Adipose tissue (tissue), 3 donors: Measurements from ENCODE around the gene PRKCG. TPM values are rescaled to one million over a fixed set of nuclear protein-coding genes. Genes with fewer than 3 reads are reported as not detected.
"Not testable (repeated sequence)": the region's sequence is repeated elsewhere in the genome, so short reads cannot be mapped to it uniquely, and the experiment has no call there.

ENCODE experiments used
- H3K27ac ChIP-seq: one replicate; pipeline ENCODE4 v1.5.1; 2013; ENCODE audit warnings: low read depth, low read length
- WGBS, 3 donors: extraction: QIAGEN DNeasy Blood & Tissue Kit; methylation state at CpG; one replicate each; pipeline ENCODE4 v1.1.7; 2013; 5-methylcytosine and 5-hydroxymethylcytosine counted together
- polyA plus RNA-seq, 3 donors: library from polyadenylated mRNA; stranded (reverse); fragments of 200-250 nt; gene quantifications; one replicate each; pipeline ENCODE4 v1.2.3, GENCODE V29; 2013
- donor health status: healthy with polysubstance abuse.
- donor health status: Bipolar disorder and iron deficiency.
- donor health status: healthy.

PRKCG gene
- polyA plus RNA-seq, 3 donors: 0.05 to 0.06 TPM; not detected in 1

DNA sequence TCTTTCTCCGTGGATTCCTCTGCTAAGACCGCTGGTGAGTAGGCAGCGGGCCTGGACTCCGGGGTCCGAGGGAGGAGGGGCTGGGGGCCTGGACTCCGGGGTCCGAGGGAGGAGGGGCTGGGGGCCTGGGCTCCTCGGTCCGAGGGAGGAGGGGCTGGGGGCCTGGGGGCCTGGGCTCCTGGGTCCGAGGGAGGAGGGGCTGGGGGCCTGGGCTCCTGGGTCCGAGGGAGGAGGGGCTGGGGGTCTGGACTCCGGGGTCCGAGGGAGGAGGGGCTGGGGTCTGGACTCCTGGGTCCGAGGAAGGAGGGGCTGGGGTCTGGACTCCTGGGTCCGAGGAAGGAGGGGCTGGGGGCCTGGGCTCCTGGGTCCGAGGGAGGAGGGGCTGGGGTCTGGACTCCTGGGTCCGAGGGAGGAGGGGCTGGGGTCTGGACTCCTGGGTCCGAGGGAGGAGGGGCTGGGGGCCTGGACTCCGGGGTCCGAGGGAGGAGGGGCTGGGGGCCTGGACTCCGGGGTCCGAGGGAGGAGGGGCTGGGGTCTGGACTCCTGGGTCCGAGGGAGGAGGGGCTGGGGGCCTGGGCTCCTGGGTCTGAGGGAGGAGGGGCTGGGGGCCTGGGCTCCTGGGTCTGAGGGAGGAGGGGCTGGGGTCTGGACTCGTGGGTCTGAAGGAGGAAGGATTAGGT, 12.1 kb upstream of the PRKCG start:
- not testable (repeated sequence) for H3K27ac ChIP-seq
- 3 to 4% (median 4%) methylated on average over 7 to 24 of the region's 24 CpGs for WGBS, 3 donors

DNA sequence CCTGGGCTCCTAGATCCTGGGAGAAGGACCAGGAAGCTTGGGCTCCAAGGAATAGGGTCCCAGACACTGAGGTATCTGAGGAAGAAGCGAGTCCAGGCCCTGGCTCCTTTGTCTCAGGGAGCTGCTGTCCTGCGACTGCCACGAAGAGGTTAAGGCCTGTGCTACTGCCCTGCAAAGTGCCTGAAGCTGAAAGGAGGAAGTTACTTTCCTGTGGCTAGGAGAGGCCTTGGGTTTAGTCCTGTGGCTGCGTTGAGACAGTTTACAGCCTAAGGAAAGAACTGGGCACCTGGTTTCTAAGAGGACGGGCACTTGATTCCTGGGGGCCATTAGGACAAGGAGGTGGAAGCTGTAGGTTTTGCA, 11.5 kb upstream of the PRKCG start:
- no peak overlapping the region for H3K27ac ChIP-seq
- 11 to 27% (median 24%) methylated on average over 5 of the region's 5 CpGs for WGBS, 3 donors

DNA sequence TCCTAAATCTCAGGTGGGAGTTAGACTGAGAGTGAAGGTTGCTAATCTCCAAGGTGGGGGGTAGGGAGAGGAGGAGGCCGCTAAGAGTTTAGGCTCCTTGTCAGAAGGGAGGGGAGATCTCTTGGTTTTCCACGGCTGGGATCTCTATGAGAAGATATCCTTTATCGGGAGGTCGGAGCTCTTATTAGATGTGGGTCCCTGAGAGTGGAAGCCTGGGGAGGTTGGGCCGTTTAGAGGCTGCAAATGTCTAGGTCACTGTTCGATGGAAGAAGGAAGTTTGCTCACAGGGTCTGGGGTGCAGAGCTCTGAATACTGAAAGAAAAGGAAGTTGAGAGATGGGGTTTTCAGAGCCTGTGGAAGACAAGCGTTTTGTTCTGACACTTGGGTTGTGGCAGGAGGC, 10.5 kb upstream of the PRKCG start:
- no peak overlapping the region for H3K27ac ChIP-seq
- WGBS, 3 donors: 32 to 62% (median 32%) methylated on average over 7 of the region's 7 CpGs

DNA sequence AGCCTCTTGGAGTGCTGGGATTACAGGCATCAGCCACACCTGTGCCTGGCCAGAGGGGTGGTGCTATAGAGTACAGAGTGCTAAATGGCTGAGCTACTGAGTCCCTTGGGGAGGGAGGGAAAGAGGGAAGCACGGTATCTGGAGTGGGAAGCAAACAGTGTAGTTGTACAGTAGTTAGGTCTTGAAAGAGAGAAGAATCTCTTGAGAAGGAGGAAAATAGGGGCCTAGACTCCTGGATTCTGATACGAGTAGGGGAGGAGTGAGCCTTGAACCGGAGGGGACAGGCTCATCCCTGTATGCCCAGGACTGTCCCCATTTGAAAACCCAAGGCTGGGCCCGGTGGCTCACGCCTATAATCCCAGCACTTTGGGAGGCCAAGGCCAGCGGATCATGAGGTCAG, 9.2 kb upstream of the PRKCG start:
- 72 to 74% (median 74%) methylated on average over 6 of the region's 6 CpGs for WGBS, 3 donors
- no peak overlapping the region for H3K27ac ChIP-seq

DNA sequence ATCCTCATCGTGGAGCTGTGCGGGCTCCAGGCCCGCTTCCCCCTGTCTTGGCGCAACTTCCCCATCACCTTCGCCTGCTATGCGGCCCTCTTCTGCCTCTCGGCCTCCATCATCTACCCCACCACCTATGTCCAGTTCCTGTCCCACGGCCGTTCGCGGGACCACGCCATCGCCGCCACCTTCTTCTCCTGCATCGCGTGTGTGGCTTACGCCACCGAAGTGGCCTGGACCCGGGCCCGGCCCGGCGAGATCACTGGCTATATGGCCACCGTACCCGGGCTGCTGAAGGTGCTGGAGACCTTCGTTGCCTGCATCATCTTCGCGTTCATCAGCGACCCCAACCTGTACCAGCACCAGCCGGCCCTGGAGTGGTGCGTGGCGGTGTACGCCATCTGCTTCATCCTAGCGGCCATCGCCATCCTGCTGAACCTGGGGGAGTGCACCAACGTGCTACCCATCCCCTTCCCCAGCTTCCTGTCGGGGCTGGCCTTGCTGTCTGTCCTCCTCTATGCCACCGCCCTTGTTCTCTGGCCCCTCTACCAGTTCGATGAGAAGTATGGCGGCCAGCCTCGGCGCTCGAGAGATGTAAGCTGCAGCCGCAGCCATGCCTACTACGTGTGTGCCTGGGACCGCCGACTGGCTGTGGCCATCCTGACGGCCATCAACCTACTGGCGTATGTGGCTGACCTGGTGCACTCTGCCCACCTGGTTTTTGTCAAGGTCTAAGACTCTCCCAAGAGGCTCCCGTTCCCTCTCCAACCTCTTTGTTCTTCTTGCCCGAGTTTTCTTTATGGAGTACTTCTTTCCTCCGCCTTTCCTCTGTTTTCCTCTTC, 8.0 kb upstream of the PRKCG start:
- H3K27ac ChIP-seq: no peak overlapping the region
- WGBS, 3 donors: 89 to 92% (median 89%) methylated on average over 47 to 51 of the region's 51 CpGs

DNA sequence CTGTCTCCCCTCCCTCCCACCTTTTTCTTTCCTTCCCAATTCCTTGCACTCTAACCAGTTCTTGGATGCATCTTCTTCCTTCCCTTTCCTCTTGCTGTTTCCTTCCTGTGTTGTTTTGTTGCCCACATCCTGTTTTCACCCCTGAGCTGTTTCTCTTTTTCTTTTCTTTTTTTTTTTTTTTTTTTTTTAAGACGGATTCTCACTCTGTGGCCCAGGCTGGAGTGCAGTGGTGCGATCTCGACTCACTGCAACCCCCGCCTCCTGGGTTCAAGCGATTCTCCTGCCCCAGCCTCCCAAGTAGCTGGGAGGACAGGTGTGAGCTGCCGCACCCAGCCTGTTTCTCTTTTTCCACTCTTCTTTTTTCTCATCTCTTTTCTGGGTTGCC, 7.4 kb upstream of the PRKCG start:
- H3K27ac ChIP-seq: no peak overlapping the region
- 66 to 76% (median 73%) methylated on average over 6 of the region's 6 CpGs for WGBS, 3 donors

DNA sequence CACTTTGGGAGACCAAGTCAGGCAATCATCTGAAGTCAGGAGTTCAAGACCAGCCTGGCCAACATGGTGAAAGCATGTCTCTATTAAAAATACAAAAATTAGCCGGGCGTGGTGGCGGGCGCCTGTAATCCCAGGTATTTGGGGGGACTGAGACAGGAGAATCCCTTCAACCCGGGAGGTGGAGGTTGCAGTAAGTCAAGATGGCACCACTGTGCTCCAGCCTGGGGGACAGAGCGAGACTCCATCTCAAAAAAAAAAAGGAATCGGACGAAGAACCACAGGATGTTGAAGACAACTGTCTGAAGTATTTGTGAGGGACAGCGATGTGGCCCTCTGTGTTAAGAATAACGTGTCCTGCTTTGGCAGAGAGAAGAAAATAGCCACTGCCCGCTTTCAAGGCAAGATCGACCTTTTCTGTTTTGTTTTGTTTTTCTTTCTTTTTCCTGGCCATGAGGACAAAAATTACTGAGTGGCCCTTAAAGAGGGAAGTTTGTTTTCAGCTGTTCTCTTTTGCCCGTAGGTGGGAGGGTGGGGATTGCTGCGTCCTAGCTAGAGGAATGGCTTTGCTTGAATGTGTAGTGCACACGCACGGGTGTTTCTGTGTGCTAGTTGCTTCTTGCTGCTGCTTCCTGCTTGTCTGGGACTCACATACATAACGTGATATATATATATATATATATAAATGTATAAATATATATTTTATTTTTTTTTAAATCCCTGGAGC, 6.2 kb upstream of the PRKCG start:
- no peak overlapping the region for H3K27ac ChIP-seq
- 81 to 89% (median 84%) methylated on average over 17 of the region's 17 CpGs for WGBS, 3 donors

DNA sequence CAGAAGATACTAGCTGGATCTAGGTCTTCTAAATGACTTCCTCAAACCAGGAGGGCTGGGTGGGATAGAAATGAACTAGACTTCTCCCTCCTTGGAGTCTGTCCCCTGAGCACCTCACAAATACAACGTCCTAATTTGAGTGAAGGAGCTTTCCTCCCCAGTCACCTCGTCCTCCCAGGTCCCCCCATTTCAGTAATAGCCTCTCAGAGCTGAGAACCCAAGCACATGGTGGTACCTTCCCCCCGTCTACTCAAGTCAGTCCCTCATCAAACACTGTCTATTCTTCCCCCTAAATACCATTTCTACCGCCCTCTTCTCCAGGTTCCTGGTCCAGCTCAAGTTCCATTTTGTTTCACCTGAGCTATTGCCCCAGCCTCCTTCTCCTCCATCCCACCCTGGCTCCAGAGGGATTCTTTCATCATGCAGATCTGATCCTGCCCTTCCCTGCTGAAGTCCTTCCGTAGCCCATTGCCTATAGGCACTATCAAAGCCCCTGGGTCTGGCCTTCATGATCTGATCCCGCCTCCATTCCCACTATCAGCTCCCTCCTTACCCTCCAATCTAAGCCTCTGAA, 5.3 kb upstream of the PRKCG start:
- 74 to 87% (median 86%) methylated on average over 5 to 6 of the region's 6 CpGs for WGBS, 3 donors
- no peak overlapping the region for H3K27ac ChIP-seq

DNA sequence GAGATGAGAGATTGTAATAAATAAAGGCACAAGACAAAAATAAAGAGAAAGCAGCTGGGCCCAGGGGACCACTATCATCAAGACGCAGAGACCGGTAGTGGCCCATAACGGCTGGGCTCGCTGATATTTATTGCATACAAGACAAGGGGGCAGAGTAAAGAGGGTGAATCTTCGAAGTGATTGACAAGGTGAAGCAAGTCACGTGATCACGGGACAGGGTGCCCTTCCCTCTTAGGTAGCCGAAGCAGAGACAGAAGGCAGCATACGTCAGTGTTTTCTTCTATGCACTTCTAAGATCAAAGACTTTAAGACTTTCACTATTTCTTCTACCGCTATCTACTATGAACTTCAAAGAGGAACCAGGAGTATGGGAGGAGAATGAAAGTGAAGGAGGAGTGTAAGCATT, 4.6 kb upstream of the PRKCG start:
- H3K27ac ChIP-seq: no peak overlapping the region
- 59 to 75% (median 64%) methylated on average over 10 of the region's 10 CpGs for WGBS, 3 donors

DNA sequence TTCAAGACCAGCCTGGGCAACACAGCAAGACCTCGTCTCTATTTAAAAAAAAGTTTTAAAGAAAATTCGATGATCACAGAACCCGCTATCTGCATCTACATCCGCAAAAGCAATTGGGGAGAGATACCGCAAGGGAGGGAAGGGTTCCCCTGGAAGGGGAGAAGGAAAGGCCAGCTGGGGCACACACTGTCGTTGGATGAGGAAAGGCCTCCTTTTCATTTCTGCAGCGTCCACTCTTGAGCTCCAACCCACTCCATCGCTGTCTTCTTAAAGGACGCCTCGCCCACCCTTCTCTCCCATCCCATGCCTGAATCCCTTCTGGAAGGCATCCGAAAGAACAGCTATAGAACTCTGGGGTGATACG, 3.2 kb upstream of the PRKCG start:
- H3K27ac ChIP-seq: no peak overlapping the region
- WGBS, 3 donors: 31 to 45% (median 34%) methylated on average over 12 of the region's 12 CpGs

DNA sequence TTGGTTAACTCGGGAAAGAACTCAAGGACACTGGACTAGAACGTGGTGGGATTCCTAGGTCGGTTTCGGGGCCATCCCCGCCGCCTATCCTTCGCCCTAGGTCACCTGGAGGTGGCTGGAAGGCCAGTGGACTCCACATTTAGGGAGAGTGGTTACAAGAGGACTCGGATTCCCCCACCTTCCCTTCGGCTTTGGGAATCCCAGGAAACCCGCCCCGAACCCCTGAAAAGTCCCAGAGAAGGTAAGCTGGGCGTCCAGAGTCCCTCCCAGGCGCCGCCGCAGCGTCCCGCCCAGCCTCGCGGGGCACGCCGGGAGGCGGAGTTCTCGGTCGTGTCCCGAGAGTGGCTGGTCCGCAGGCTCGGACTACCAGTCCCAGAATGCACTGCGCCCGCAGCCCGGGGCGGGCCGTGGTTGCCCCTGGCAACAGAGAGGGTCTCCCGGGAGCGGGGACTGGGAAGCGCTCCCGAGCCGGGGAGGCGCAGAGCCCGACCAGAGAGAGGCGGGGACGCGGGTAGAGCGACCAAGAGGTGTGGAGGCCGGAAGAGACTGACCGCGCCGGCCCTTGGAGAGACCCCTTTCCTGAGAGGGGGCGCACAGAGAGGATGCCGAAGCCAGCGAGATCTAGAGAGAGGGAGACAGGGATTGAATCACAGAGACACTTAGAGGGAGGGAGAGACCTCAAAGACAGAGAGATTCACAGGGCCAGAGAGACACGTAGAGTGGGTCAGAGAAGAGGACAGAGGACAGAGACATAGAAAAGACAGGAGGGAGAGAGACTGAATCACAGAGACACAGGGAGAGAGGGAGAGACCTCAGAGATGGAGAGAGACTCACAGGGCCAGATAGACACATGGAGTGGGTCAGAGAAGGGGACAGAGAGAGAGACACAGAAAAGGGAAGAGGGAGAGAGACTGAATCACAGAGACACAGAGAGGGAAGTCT, 2.6 kb upstream of the PRKCG start:
- no peak overlapping the region for H3K27ac ChIP-seq
- WGBS, 3 donors: 1 to 2% (median 2%) methylated on average over 50 to 51 of the region's 51 CpGs

DNA sequence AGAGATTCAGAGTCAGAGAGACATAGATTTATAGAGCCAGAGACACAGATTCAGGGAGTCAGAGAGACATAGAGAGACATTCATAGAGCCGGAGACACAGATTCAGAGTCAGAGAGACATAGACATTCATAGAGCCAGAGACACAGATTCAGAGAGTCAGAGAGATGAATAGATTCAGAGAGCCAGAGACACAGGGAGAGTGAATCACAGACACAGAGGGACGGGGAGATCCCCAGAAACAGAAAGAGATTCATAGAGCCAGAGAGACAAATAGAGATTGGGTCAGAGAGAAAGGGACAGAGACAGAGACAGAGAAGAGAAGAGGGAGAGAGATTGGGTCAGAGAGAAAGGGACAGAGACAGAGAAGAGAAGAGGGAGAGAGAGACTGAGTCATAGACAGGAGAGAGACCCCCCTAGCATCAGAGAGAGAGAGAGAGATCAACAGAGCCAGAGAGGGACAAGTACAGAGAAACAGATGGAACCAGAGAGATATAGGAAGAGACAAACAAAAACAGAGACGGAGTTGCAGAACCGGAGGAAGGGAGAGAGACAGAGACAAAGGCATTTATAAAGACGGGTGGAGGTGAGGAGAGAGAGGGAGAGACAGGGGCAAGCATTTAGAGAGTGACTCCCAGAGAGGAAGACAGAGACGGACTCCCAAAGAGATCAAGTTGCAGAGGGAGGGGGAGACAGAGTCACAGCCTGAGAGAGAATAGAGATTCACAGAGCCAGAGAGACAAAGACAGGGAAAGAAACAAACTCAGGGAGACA, 1.1 kb upstream of the PRKCG start:
- WGBS, 3 donors: 28 to 36% (median 29%) methylated on average over 5 to 6 of the region's 6 CpGs
- H3K27ac ChIP-seq: no peak overlapping the region

DNA sequence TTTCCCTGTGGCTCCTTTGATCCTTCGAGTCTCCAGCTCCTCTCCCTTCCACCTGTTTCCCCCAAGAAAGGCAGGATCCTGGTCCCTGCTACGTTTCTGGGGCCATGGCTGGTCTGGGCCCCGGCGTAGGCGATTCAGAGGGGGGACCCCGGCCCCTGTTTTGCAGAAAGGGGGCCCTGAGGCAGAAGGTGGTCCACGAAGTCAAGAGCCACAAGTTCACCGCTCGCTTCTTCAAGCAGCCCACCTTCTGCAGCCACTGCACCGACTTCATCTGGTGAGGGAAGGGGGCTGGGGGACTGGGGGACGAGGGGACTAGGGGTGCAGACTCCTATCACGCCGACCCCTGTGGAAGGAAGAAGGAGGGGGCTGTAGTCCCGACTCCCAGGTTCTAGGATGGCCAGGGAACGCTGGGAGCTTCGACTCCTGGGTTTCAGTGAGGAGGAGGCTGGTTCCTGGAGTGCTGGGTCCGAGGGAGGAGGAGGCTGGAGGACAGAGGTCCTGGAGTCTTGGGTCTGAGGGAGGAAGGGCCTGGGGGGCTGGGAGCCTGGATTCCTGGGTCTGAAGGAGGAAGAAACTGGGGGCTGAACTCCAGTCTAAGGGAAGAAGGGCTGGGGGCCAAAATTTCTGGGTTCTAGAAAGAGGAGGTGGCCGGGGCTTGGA, 524 bp downstream of the PRKCG start:
- WGBS, 3 donors: 3 to 7% (median 4%) methylated on average over 18 of the region's 18 CpGs
- H3K27ac ChIP-seq: no peak overlapping the region

DNA sequence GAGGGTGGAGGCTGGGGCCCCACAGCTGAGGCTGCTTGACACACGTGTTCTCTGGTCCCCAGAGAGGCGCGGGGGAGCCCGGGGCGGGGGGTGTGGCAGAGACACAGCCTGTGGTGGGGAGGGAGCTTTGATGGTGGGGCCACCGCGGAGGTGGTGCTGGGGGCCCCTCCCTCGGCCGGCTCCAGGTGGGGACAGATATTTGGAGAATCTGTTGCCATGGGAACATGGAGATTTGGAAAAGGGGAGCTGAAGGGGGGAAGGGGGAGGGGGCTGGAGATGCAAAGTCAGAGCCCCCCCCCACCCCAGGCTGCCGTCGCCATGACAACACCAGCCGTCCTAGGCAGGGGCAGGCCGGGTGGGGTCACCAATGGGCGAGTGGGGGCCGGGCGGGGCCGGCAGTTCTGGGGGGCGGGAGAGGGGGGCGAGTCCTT, 1.2 kb downstream of the PRKCG start:
- WGBS, 3 donors: 1 to 3% (median 2%) methylated on average over 16 to 19 of the region's 19 CpGs
- H3K27ac ChIP-seq: no peak overlapping the region

DNA sequence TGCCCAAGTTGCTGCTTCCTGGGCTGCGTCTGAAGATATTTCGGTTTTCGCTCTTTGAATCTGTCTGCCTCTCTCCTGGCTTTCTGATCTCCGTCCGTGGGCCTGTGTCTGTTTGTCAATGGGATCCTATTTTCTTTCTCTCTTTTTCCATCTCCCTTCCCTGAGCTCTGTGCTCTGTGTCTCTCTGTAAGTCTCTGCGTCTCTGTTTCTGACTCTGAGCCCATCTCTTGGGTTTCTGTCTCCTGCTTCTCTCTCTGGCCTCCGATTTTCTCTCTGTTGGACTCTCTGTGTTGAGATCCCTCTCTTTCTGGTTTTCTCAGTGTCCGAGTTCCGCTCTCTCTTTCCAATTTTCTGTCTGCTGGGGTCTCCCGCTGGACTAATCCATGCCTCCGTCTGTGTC, 1.7 kb downstream of the PRKCG start:
- WGBS, 3 donors: 13 to 21% (median 17%) methylated on average over 11 of the region's 11 CpGs
- no peak overlapping the region for H3K27ac ChIP-seq

DNA sequence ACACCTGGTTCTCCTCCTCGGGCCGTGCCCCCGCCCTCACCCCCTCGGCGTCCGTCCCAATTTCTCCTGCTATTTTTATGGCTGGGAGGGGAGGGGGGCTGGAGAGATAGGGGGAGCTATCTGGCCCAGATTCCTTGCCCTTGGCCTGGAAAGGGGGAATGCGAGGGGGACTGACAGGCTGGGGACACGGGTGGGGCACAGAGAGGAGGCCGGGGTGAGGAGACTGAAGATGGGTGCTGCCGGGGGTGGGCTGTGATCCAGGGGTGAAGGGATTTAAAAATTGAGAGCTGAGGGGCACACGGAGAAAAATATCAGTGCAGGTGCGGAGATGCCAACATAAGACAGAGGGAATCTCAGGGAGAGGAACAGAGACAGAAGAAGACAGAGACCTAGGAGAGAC, 2.3 kb downstream of the PRKCG start:
- WGBS, 3 donors: 26 to 31% (median 30%) methylated on average over 11 to 12 of the region's 12 CpGs
- H3K27ac ChIP-seq: no peak overlapping the region

DNA sequence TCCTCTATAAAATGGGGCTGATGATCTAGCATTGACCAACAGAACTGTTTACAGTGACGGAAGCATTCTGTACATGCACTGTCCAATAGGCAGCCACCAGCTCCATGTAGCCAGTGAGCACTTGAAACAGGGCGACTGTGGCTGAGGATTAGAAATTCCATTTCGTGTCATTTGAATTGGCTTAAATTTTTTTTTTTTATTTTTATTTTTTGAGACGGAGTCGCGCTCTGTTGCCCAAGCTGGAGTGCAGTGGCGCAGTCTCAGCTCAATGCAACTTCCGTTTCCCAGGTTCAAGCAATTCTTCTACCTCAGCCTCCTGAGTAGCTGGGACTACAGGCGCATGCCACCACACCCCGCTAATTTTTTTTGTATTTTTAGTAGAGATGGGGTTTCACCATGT, 3.0 kb downstream of the PRKCG start:
- WGBS, 3 donors: 90 to 92% (median 91%) methylated on average over 10 of the region's 10 CpGs

More for the DNA sequence above, 3.0 kb downstream of the PRKCG start:
- H3K27ac ChIP-seq: no peak overlapping the region
